Heart right ventricle (tissue), 16 donors: Measurements from ENCODE around the gene TADA2A. TPM values are rescaled to one million over a fixed set of nuclear protein-coding genes. Genes with fewer than 3 reads are reported as not detected.
A peak's percentile ranks its signal among the peaks of the same experiment; 100 is the strongest.

Experiments
- ATAC-seq, 8 donors: fragments of 200-7000 bp; cut with Tn5 transposase; one replicate each; pipeline ENCODE4 v1.9.1; 2020; ENCODE audit warnings: mild to moderate bottlenecking in 8 of 8, moderate library complexity in 8 of 8, moderate number of reproducible peaks in 1 of 8
- DNase-seq, 2 donors: peaks; one replicate each; pipeline ENCODE4 v3.0.0-alpha.2; 2020
- H3K27ac ChIP-seq, 10 donors: fragments of 200-600 bp; sonication (generic) in 2 of 10; one replicate each; pipeline versions ENCODE4 v1.5.0 to v1.8.0; 2020 to 2022; ENCODE audit warnings: mild to moderate bottlenecking in 3 of 10
- H3K27me3 ChIP-seq, 7 donors: fragments of 200-600 bp; one replicate each; pipeline ENCODE4 v1.8.0; 2021 to 2022; ENCODE audit warnings: mild to moderate bottlenecking in 2 of 7
- H3K36me3 ChIP-seq, 9 donors: fragments of 200-600 bp; sonication (generic) in 1 of 9; one replicate each; pipeline versions ENCODE4 v1.5.0 to v1.8.0; 2020 to 2022; ENCODE audit warnings: mild to moderate bottlenecking in 2 of 9
- H3K4me1 ChIP-seq, 9 donors: fragments of 200-600 bp; sonication (generic) in 1 of 9; one replicate each; pipeline versions ENCODE4 v1.5.0 to v1.8.0; 2020 to 2022; ENCODE audit warnings: mild to moderate bottlenecking in 4 of 9
- H3K4me3 ChIP-seq, 10 donors: fragments of 200-600 bp; sonication (generic) in 2 of 10; one replicate each; pipeline versions ENCODE4 v1.5.0 to v1.8.0; 2020 to 2022; ENCODE audit warnings: mild to moderate bottlenecking in 7 of 10, moderate library complexity in 2 of 10
- H3K9me3 ChIP-seq, 11 donors: fragments of 200-600 bp in 10 of 11; sonication (generic) in 2 of 11; one replicate each; pipeline versions ENCODE4 v1.5.0 to v1.8.0; 2013 to 2022; ENCODE audit warnings: mild to moderate bottlenecking in 2 of 11, control low read depth in 1 of 11, moderate library complexity in 1 of 11
- CTCF ChIP-seq, 9 donors: fragments of 200-600 bp; sonication (generic) in 2 of 9; IDR thresholded peaks; one replicate each; pipeline versions ENCODE4 v1.5.0 to v1.8.0; 2021 to 2022; ENCODE audit warnings: antibody characterized with exemption in 9 of 9, mild to moderate bottlenecking in 5 of 9, moderate library complexity in 1 of 9
- WGBS, 2 donors: extraction: QIAGEN DNeasy Blood & Tissue Kit; methylation state at CpG; one replicate each; pipeline ENCODE4 v1.1.7; 2013; ENCODE audit warnings: inconsistent platforms in 1 of 2; 5-methylcytosine and 5-hydroxymethylcytosine counted together
- intact Hi-C, 10 donors: fragments of 100-400 bp; cut with DNase I; formaldehyde crosslinking; loops; one replicate each; pipeline versions ENCODE4 v1.11.1 to v1.14.2; 2022
- polyA plus RNA-seq, 2 donors: library from polyadenylated mRNA; stranded (reverse); fragments of 200-250 nt; gene quantifications; one replicate each; pipeline ENCODE4 v1.2.3, GENCODE V29; 2013
- total RNA-seq, 10 donors: library from RNA; stranded (reverse); fragmentation: NEBNext Ultra II Directional in 3 of 10; extraction: Animal tissue kit (Norgen Biotek cat#: 25700) in 3 of 10; gene quantifications; one replicate each; pipeline versions ENCODE4 v1.2.1 to v1.2.4, GENCODE V29; 2021 to 2023
- donor health status: Arrhythmogenic right ventricular cardiomyopathy.
- donor health status: ischemic (EF 13 %, LVEDD 7.1; RV severe dilation, severe dysfunction).
- donor health status: healthy with polysubstance abuse.
- donor health status: DM: no; HTN: yes; CAD: no.
- donor health status: DM: no; HTN: no; CAD: no.
- donor health status: ischemic (EF 25% LVEDD 6.9; RV normal size, moderate dysfunction).
- donor health status: ischemic (EF 25% LVEDD 5.7; RV mildly dilated, moderate dysfunction).
- donor health status: healthy.
- donor health status: DM: yes; HTN: yes; CAD: no.
- donor health status: Ischemic cardiomyopathy.
- donor health status: ischemic (EF 35%, LVEDD 5.7; RV mildly dilated, moderate dysfunction).
- donor health status: nonischemic (EF 11% LVEDD 7.7; RV severe dilation, severe dysfunction).
- donor health status: DM: yes; HTN: yes; CAD: no.
- donor health status: PGD.
- donor health status: ischemic (EF 29% LVEDD 5.4; RV normal size, mild dysfunction).
- donor health status: nonischemic (EF 23%, LVEDD 6.1; RV moderate dilation, normal function).

TADA2A gene
- total and polyA plus RNA-seq, 12 donors, result 6.7 to 18.4 (median 13.1) TPM

GRCh38 chr17:37359682-37360188 is 47.0 kb upstream of the TADA2A start:
- Histone ChIP-seq H3K9me3 (no peaks in the 10 kb centered on the region), H3K27me3 (no peaks in the 10 kb centered on the region), H3K36me3 (peaks cover 0 to 1% (median 0%) of the 10 kb centered on the region in 9 donors), H3K27ac (peak overlapping the region; percentile 39 to 95 (median 88)), H3K4me3 (peak overlapping the region; percentile 33 to 94 (median 86)), H3K4me1 (peaks cover 0 to 28% (median 22%) of the 10 kb centered on the region in 9 donors)
- 5 to 8% methylated on average over 18 of the region's 18 CpGs for WGBS, 2 donors
- ATAC-seq, result peak in 3 of 8 donors; percentile 1 to 12 (median 5)
- DNase-seq, result no peak
- TF ChIP-seq CTCF (IDR thresholded peaks at IDR 0.05), result no peak
- intact Hi-C loops, result loop anchor here in 1 of 10 donors (5.0 kb wide), 1 partner anchor 48 kb away; the partner anchor contains the start of genes ACACA and TADA2A

- ATAC-seq (no peak), DNase-seq (no peak)
- peaks cover 0 to 28% (median 22%) of the 10 kb centered on the region in 9 donors for H3K4me1 ChIP-seq
- H3K27me3 ChIP-seq, result no peaks in the 10 kb centered on the region
- no peak overlapping the region for H3K4me3 ChIP-seq
- H3K36me3 ChIP-seq, result no peaks in the 10 kb centered on the region
- 90 to 95% methylated on average over 3 of the region's 3 CpGs for WGBS, 2 donors
- intact Hi-C loops, result no loop called here
- no peak overlapping the region for H3K27ac ChIP-seq
- no peak for TF ChIP-seq CTCF (IDR thresholded peaks at IDR 0.05)
- no peaks in the 10 kb centered on the region for H3K9me3 ChIP-seq
These were observed 46.1 kb upstream of the TADA2A start for GRCh38 chr17:37360632-37361031.

GRCh38 chr17:37361543-37361942 is 45.1 kb upstream of the TADA2A start:
- H3K9me3 ChIP-seq, result no peaks in the 10 kb centered on the region
- no peak overlapping the region for H3K4me3 ChIP-seq
- TF ChIP-seq CTCF (IDR thresholded peaks at IDR 0.05), result no peak
- no peaks in the 10 kb centered on the region for H3K27me3 ChIP-seq
- peaks cover 0 to 28% (median 22%) of the 10 kb centered on the region in 9 donors for H3K4me1 ChIP-seq
- DNase-seq, result no peak
- H3K36me3 ChIP-seq, result no peaks in the 10 kb centered on the region
- 93 to 95% methylated on average over 4 of the region's 4 CpGs for WGBS, 2 donors
- ATAC-seq, result no peak
- H3K27ac ChIP-seq, result no peak overlapping the region
- intact Hi-C loops, result no loop called here

GRCh38 chr17:37365589-37365988 is 41.1 kb upstream of the TADA2A start:
- TF ChIP-seq CTCF (IDR thresholded peaks at IDR 0.05), result no peak
- Histone ChIP-seq H3K9me3 (no peaks in the 10 kb centered on the region), H3K4me3 (no peak overlapping the region), H3K36me3 (peaks cover 0 to 3% (median 0%) of the 10 kb centered on the region in 9 donors), H3K27ac (no peak overlapping the region), H3K4me1 (peaks cover 0 to under 1% (median 0%) of the 10 kb centered on the region in 9 donors), H3K27me3 (no peaks in the 10 kb centered on the region)
- no peak for ATAC-seq
- DNase-seq, result no peak
- 76 to 78% methylated on average over 1 of the region's 1 CpG for WGBS, 2 donors
- intact Hi-C loops, result no loop called here
